SK-N-SH (cell line): ENCODE results near the gene GRM1.

Experiments
- CHD2 ChIP-seq: fragments of 150-350 bp; IDR thresholded peaks from 2 replicates; pipeline ENCODE4 v1.6.1; 2018; ENCODE audit warnings: low read length; ENCODE audit not compliant: partially characterized antibody
- CTCF ChIP-seq: fragments of 200-600 bp; sonication (generic); IDR thresholded peaks from 2 replicates; pipeline ENCODE4 v1.6.1; 2017; ENCODE audit warnings: antibody characterized with exemption, mild to moderate bottlenecking, moderate library complexity
- EZH2phosphoT487 ChIP-seq: fragments of 200-600 bp; sonication (generic); IDR thresholded peaks from 2 replicates; pipeline ENCODE4 v1.6.1; 2017; ENCODE audit warnings: low read depth, mixed run types, mild to moderate bottlenecking, antibody characterized with exemption, moderate library complexity, borderline replicate concordance
- GABPA ChIP-seq: IDR thresholded peaks from 2 replicates; pipeline ENCODE4 v1.4.0; 2012; ENCODE audit warnings: low read depth, mild to moderate bottlenecking
- MEF2A ChIP-seq: IDR thresholded peaks from 2 replicates; pipeline ENCODE4 v1.4.0; 2012; ENCODE audit warnings: low read depth, borderline replicate concordance
- NRF1 ChIP-seq: IDR thresholded peaks from 2 replicates; pipeline ENCODE4 v1.6.1; 2012; ENCODE audit warnings: low read depth, mild to moderate bottlenecking, low read length
- POLR2AphosphoS5 ChIP-seq: IDR thresholded peaks from 2 replicates; pipeline ENCODE4 v1.6.1; 2012; ENCODE audit warnings: low read depth, low read length
- REST ChIP-seq: IDR thresholded peaks from 2 replicates; pipeline ENCODE4 v1.6.1; 2012; ENCODE audit warnings: mild to moderate bottlenecking, low read depth, low read length, moderate library complexity
- RFX5 ChIP-seq: IDR thresholded peaks from 2 replicates; pipeline ENCODE4 v1.6.1; 2012; ENCODE audit warnings: mild to moderate bottlenecking, improper control_type of control experiment, low read length
- TCF12 ChIP-seq: IDR thresholded peaks from 2 replicates; pipeline ENCODE4 v1.4.0; 2012
- TEAD4 ChIP-seq: IDR thresholded peaks from 2 replicates; pipeline ENCODE4 v1.4.0; 2012; ENCODE audit warnings: mild to moderate bottlenecking, borderline replicate concordance; ENCODE audit not compliant: insufficient read depth
- USF1 ChIP-seq: IDR thresholded peaks from 2 replicates; pipeline ENCODE4 v1.4.0; 2012; ENCODE audit warnings: low read depth, borderline replicate concordance
- YY1 ChIP-seq: IDR thresholded peaks from 2 replicates; pipeline ENCODE4 v1.4.0; 2012; ENCODE audit warnings: low read depth, mild to moderate bottlenecking

- TF ChIP-seq EZH2phosphoT487 (no peak), CTCF (no peak), REST (no peak), TCF12 (no peak), YY1 (no peak), USF1 (no peak), RFX5 (no peak), POLR2AphosphoS5 (no peak), GABPA (no peak), CHD2 (no peak), TEAD4 (no peak), MEF2A (no peak), NRF1 (no peak)
Measured at GRCh38 chr6:146310628-146311027, 281.8 kb downstream of the GRM1 start.
